DOHH2 (cell line): Measurements from ENCODE around the gene RRAGD.

Source experiments
- H3F3A ChIP-seq: fragments of 200-600 bp; sonication (generic), shearing (Covaris generic); 2 replicates; pipeline ENCODE4 v1.6.0; 2016; ENCODE audit warnings: antibody characterized with exemption, mild to moderate bottlenecking; ENCODE audit not compliant: control insufficient read depth, insufficient read depth
- H3K27ac ChIP-seq: fragments of 200-600 bp; sonication (generic); 2 replicates; pipeline ENCODE4 v1.5.1; 2014; ENCODE audit warnings: low read depth, mild to moderate bottlenecking, low read length, moderate library complexity
- H3K27me3 ChIP-seq: fragments of 200-600 bp; sonication (generic); 2 replicates; pipeline ENCODE4 v1.6.1; 2014; ENCODE audit warnings: mild to moderate bottlenecking, low read length, mixed read lengths; ENCODE audit not compliant: control insufficient read depth
- H3K36me3 ChIP-seq: fragments of 200-600 bp; sonication (generic); 2 replicates; pipeline ENCODE4 v1.6.1; 2014; ENCODE audit warnings: mild to moderate bottlenecking, low read length, moderate library complexity, mixed read lengths; ENCODE audit not compliant: control insufficient read depth
- H3K4me1 ChIP-seq: fragments of 200-600 bp; sonication (generic); 2 replicates; pipeline ENCODE4 v1.6.1; 2014; ENCODE audit warnings: mild to moderate bottlenecking, low read length, mixed read lengths; ENCODE audit not compliant: control insufficient read depth
- H3K4me2 ChIP-seq: fragments of 200-600 bp; sonication (generic); 2 replicates; pipeline ENCODE4 v1.6.0; 2014; ENCODE audit warnings: mild to moderate bottlenecking, low read length, moderate library complexity
- H3K4me3 ChIP-seq: fragments of 200-600 bp; sonication (generic); 2 replicates; pipeline ENCODE4 v1.5.1; 2014; ENCODE audit warnings: mild to moderate bottlenecking, low read length, mixed read lengths
- H3K79me2 ChIP-seq: fragments of 200-600 bp; sonication (generic); 2 replicates; pipeline ENCODE4 v1.6.1; 2014; ENCODE audit warnings: mild to moderate bottlenecking, low read length, mixed read lengths; ENCODE audit not compliant: control insufficient read depth
- H3K9me2 ChIP-seq: fragments of 200-600 bp; sonication (generic); replicated peaks from 2 replicates; pipeline ENCODE4 v1.6.1; 2014; ENCODE audit warnings: mild to moderate bottlenecking, low read length, mixed read lengths; ENCODE audit not compliant: control insufficient read depth
- H3K9me3 ChIP-seq: fragments of 200-600 bp; sonication (generic); 2 replicates; pipeline ENCODE4 v1.6.1; 2014; ENCODE audit warnings: antibody characterized with exemption, low read length, mixed read lengths; ENCODE audit not compliant: control insufficient read depth, insufficient read depth
- H4K20me1 ChIP-seq: fragments of 200-600 bp; sonication (generic); 2 replicates; pipeline ENCODE4 v1.6.0; 2014; ENCODE audit warnings: low read depth, mild to moderate bottlenecking, antibody characterized with exemption, low read length, moderate library complexity; ENCODE audit not compliant: control insufficient read depth, insufficient read depth
- EZH2phosphoT487 ChIP-seq: fragments of 200-600 bp; sonication (generic); IDR thresholded peaks from 2 replicates; pipeline ENCODE4 v1.6.1; 2017; ENCODE audit warnings: borderline replicate concordance, mild to moderate bottlenecking, antibody characterized with exemption, low read length, moderate library complexity, mixed read lengths
- TF ChIP-seq, protein P1 (sequence below): fragments of 200-600 bp; sonication (generic); IDR thresholded peaks from one replicate; pipeline ENCODE4 v1.5.1; 2014; ENCODE audit warnings: antibody characterized with exemption, mild to moderate bottlenecking, low read depth, low read length; ENCODE audit not compliant: poor library complexity, severe bottlenecking

The RRAGD gene

DNA sequence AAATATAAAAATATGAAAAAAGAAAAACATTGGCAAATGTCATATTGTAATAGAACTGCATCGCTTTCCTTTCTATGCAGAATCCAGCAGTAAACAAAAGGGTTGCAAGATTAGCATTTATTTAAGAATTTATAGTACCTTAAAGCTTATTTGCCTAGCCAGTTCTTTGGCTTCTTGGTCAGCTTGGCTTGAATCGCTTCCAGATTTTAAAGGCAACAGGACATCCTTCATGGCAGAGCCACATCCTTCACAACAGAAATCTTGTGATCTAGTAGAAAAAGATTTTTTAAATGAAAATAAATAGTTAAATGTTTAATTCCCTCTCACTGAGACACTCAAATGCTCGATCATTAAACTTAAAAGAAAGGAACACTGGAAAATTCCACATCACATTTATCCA is 76.9 kb downstream of the RRAGD start:
- H3K4me1 ChIP-seq = peaks cover 5% of the 10 kb centered on the region; the same call in 1 of the 2 replicates
- H3K27ac ChIP-seq = no peak overlapping the region
- H3F3A ChIP-seq = peaks cover 30% of the 10 kb centered on the region
- H3K4me3 ChIP-seq = no peak overlapping the region
- H3K27me3 ChIP-seq = no peaks in the 10 kb centered on the region
- no peaks in the 10 kb centered on the region for H3K9me2 ChIP-seq
- peaks cover 3% of the 10 kb centered on the region; the same call in 1 of the 2 replicates for H4K20me1 ChIP-seq
- TF ChIP-seq, protein P1, sequence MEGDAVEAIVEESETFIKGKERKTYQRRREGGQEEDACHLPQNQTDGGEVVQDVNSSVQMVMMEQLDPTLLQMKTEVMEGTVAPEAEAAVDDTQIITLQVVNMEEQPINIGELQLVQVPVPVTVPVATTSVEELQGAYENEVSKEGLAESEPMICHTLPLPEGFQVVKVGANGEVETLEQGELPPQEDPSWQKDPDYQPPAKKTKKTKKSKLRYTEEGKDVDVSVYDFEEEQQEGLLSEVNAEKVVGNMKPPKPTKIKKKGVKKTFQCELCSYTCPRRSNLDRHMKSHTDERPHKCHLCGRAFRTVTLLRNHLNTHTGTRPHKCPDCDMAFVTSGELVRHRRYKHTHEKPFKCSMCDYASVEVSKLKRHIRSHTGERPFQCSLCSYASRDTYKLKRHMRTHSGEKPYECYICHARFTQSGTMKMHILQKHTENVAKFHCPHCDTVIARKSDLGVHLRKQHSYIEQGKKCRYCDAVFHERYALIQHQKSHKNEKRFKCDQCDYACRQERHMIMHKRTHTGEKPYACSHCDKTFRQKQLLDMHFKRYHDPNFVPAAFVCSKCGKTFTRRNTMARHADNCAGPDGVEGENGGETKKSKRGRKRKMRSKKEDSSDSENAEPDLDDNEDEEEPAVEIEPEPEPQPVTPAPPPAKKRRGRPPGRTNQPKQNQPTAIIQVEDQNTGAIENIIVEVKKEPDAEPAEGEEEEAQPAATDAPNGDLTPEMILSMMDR = no peak
- TF ChIP-seq EZH2phosphoT487 = no peak
- H3K9me3 ChIP-seq = no peaks in the 10 kb centered on the region
- H3K79me2 ChIP-seq = peaks cover 41% of the 10 kb centered on the region
- H3K4me2 ChIP-seq = no peak overlapping the region
- H3K36me3 ChIP-seq = peaks cover 87% of the 10 kb centered on the region

DNA sequence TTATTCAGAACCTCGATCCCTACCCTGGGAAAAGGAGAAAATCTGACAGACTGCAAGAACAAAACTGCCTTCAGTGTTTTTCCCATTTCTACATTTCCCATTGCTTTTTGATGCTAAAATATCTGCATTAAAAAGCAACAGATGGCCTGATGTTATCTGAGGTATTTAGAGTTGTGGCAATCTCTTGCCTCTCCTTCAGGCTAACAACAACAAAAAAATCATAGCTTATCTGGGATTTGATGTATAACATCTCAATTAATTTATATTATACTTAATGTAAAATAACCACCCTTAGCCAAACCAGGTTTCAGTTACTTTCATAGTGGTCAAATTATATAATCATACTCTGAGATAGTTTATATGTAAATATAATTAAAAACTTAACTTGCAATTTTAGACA is 81.2 kb downstream of the RRAGD start:
- Histone ChIP-seq H3K9me2 (no peaks in the 10 kb centered on the region), H3K4me1 (no peaks in the 10 kb centered on the region), H3K36me3 (peaks cover 93% of the 10 kb centered on the region), H4K20me1 (no peaks in the 10 kb centered on the region), H3K27me3 (no peaks in the 10 kb centered on the region), H3K79me2 (peaks cover 11% of the 10 kb centered on the region), H3K4me3 (no peak overlapping the region), H3K9me3 (no peaks in the 10 kb centered on the region), H3F3A (peaks cover 44% of the 10 kb centered on the region), H3K27ac (no peak overlapping the region), H3K4me2 (no peak overlapping the region)
- no peak for TF ChIP-seq EZH2phosphoT487
- TF ChIP-seq, protein P1 = no peak

DNA sequence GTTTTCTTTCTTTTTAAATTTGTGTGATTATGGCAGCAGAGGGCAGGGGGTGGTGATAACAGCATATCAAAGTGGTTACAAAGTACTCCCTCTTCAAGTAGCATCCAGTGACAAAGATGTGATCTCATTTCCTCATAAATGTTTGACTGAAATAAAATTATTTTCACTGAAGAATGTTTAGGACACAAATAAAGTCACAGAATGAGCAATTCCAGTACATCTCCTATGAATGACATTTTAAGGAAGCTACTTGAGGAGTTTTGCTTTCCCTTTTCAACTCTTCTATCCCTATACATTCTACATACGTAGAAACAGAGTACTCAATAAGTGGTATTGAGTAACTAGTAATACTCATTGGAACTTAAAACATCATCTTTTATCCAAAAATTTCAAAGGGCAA is 83.1 kb downstream of the RRAGD start:
- Histone ChIP-seq H4K20me1 (no peaks in the 10 kb centered on the region), H3K27ac (no peak overlapping the region), H3K36me3 (peaks cover 95% of the 10 kb centered on the region), H3K79me2 (peaks cover 8% of the 10 kb centered on the region; the same call in 1 of the 2 replicates), H3K9me3 (no peaks in the 10 kb centered on the region), H3K4me3 (no peak overlapping the region), H3K27me3 (no peaks in the 10 kb centered on the region), H3K4me1 (peaks cover 10% of the 10 kb centered on the region), H3F3A (peaks cover 56% of the 10 kb centered on the region), H3K9me2 (no peaks in the 10 kb centered on the region), H3K4me2 (no peak overlapping the region)
- TF ChIP-seq EZH2phosphoT487 = no peak
- TF ChIP-seq, protein P1 = no peak

DNA sequence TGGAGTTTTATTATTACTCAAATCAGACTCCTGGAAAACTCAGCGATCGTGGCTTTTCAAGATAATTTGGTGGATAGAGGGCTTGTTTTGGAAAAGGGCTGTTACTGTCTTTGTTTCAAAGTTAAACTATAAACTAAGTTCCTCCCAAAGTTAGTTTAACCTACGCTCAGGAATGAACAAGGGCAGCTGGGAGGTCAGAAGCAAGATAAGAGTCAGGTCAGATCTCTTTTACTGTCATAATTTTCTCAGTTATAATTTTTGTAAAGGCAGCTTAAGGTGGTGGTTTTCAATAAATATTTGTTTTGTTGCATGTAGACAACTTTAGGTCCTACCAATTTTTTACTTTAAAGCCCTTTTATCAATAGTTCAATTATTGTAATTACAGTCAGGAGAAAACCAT is 87.8 kb downstream of the RRAGD start:
- no peaks in the 10 kb centered on the region for H3K9me3 ChIP-seq
- H3K79me2 ChIP-seq = no peaks in the 10 kb centered on the region
- TF ChIP-seq, protein P1 = no peak
- no peak for TF ChIP-seq EZH2phosphoT487
- H3K36me3 ChIP-seq = peaks cover 50% of the 10 kb centered on the region
- H3K4me1 ChIP-seq = peaks cover 47% of the 10 kb centered on the region
- H4K20me1 ChIP-seq = no peaks in the 10 kb centered on the region
- H3F3A ChIP-seq = peaks cover 38% of the 10 kb centered on the region
- no peak overlapping the region for H3K4me3 ChIP-seq
- no peak overlapping the region for H3K27ac ChIP-seq
- 0 out of 2 replicates have a peak overlapping the region, but pooled peaks have one; percentile 18 for H3K4me2 ChIP-seq
- no peaks in the 10 kb centered on the region for H3K27me3 ChIP-seq
- no peaks in the 10 kb centered on the region for H3K9me2 ChIP-seq
